CD4-positive, alpha-beta T cell treated with Interleukin-12 subunit alpha and Interleukin-12 subunit beta, for 1 hour (primary cell): ENCODE results near the gene SYCE1.
A peak's percentile ranks its signal among the peaks of the same experiment; 100 is the strongest.
"Not testable (repeated sequence)": the region's sequence is repeated elsewhere in the genome, so short reads cannot be mapped to it uniquely, and the experiment has no call there.

ENCODE experiments used
- DNase-seq: peaks from one replicate; pipeline ENCODE4 v3.0.0-alpha.2; 2020

Gene SYCE1

DNA sequence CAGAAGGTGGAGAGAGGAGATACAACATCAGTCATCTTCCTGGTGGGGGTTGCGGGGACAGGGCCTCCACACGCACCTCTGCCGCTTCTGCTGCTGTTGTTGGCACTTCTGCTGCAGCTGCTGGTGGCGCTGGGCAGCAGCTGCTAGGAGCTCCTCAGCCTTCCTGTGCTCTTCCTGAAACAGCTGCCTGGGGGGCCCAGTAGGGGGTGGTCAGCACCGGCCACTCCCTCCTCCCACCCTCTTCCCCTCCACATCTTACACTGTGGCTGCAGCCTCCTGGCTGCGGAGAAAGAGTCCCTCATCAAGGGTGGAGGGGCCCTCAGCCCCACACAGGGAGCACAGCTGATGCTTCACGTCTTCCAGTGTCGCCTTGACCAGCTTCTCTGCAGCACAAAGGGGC, 9.9 kb downstream of the SYCE1 start:
- no peak for DNase-seq

DNA sequence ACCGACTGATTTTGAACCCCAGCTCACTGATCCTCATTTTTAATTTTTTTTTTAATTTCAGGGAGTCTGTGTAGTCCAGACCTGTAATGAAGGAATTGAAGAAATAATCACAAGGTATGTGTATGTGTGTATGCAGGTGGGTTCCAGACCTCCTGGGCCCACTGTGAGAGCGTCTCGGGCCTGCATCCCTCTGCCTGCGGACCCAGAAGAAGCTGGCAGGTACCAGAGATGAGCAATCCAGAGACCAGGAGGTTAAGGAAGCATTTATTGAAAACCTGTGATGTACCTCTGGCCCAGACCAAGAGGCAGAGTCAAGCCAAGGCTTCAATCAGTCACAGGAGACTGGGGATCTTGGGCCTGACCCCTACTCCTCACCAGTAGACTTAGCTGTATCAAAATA, 10.8 kb downstream of the SYCE1 start:
- no peak for DNase-seq

DNA sequence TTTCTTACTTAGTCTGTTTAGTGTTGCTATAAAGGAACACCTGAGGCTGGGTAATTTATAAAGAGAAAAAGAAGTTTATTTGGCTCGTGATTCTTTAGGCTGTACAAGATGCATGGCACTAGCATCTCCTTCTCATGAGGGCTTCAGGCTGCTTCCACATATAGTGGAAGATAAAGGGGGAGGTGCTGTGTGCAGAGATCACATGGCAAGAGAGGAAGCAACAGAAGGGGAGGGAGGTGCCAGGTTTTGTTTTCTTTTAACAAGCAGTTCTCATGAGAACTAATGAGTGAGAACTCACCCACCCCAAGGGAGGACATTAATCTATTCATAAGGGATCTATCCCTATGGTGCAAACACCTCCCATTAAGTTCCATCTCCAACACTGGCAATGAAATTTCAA, 20.9 kb downstream of the SYCE1 start:
- DNase-seq: no peak

DNA sequence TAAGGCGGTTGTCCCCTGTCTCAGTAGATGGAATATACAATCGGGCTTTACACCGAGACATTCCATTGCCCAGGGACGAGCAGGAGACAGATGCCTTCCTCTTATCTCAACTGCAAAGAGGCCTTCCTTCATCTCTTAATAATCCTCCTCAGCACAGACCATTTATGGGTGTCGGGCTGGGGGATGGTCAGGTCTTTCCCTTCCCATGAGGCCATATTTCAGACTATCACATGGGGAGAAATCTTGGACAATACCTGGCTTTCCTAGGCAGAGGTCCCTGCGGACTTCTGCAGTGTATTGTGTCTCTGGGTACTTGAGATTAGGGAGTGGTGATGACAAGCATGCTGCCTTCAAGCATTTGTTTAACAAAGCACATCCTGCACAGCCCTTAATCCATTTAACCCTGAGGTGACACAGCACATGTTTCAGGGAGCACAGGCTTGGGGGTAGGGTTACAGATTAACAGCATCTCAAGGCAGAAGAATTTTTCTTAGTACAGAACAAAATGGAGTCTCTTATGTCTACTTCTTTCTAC, 23.9 kb downstream of the SYCE1 start:
- not testable (repeated sequence) for DNase-seq

DNA sequence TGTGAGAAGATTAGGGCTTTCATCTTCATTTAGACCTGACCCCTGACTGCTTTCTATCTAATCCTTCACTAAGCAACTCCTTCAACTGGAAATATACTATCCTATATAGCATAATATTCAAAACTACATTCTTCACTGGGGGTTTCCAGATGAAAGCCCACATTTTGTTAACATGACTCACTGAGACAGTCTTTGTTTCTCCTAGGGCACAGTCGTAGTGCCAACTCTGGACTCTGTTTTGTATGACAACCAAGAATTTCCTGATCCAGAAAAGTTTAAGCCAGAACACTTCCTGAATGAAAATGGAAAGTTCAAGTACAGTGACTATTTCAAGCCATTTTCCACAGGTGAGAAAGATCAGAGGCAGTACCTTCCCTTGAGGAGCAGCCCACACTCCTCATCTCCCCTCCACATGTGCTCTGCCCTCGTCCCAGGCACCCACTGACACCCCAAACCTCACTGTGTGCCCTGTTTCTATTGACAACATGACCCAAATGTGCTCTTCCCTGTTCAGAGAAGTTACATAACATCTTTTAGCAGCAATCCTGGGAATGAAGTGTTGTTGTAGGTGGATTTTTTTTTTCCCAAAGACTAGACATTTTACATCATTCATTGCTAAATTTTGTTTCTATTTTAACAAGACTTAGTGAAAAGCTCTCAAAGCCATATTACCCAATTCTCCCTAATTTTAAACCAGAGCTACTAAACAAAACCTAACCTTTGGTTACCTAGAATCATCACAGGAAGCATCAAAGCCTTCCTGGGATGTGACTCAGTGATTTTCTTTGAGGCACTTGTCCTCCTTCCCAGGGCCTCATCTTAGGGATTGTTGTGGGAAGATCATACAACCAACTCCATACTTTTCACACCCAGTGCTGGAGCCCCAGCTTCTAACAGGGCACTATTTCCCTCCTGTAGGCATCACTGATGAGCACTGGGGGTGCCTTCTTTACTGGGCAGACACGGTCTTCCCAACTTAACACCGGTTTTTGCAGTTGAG, 27.5 kb downstream of the SYCE1 start:
- no peak for DNase-seq

DNA sequence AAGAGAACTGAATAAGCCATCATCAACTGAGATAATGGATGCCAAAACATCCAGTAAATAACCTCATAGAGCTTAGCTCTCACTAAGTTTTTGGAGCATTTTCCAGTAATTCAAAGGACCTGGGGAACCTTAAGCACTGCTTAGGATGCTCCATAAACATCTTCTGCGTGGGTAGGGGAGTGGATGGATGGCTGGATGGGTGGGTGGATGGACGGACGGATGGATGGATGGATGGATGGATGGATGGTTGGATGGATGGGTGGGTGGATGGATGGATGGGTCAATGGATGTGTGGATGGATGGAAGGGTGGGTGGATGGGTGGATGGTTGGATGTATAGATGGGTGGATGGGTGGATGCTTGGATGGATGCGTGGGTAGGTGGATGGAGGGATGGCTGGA, 29.2 kb downstream of the SYCE1 start:
- DNase-seq: no peak

DNA sequence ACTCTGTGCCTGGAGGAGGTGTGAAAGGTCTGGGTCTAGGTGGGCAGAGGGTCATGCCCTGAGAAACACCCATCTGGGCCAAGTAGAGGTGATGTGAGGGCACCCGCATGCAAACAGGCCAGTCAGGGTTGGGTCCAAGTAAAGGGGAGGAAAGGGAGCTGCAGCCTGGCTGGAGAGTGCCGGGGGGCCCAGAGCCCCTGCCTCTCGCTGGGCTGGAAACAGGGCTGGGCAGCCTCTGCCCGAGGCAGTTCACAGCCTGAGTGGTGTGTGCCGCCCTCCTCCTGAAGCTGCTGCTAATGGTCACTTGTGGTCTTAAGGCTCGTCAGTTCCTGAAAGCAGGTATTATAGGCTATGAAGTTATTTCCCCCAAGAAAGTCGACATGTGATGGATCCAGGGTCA, 31.0 kb downstream of the SYCE1 start:
- DNase-seq: no peak

DNA sequence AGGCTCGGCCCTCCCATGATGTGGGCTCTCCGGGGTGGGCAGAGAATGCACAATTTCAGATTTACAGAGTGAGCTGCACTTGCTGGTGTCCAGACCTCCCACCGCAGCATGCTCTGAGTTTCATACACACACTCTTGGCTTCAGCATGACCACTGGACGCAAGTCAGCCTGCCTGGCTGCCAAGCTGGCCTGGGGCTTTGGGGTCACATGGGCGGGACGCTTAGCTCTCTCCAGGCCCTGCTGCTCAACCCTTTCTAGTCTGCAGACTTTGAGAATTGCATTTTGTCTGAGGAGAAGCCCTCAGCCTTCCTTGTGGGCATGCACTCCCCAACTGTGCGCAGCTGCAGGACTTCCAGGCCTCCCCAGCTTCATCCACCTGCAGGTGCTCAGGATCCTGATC, 32.5 kb downstream of the SYCE1 start:
- DNase-seq: no peak

DNA sequence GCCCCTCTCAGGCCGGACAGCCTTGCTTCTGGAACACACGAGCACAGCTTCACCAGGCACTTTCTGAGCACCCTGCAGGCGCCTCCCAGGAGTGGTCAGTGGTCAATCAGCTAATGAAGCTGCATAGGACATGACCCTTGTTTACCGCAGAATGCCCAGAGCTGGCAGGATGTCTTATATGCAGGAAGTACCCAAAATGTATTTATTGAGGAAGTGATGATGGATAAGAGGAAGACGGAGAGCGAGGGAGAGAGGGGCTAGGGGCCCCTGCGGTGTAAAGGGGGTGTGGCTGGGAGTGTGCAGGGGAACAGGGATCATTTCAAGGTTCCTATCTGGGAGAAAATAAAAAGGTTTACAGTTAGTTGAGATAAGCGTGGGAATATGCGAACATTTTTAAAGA, 34.9 kb downstream of the SYCE1 start:
- DNase-seq: no peak

DNA sequence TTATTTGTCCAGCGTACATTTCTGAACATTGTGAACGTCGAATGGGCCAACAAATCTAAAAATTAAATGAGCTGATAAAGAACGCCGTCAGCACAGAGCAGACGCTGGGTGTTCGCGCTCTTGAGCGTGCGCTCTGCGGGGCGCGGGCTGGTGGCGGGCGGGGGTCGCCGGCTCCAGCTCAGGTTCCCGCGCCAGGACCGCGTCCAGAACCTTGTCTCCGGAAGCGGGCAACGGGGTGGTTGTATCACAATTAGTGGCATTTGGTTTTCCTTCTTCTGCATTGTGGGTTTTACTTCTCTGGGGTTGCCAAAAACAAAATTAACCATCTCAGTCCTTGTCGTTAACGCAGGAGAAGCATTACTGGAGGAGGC, 35.8 kb downstream of the SYCE1 start:
- DNase-seq: no peak

DNA sequence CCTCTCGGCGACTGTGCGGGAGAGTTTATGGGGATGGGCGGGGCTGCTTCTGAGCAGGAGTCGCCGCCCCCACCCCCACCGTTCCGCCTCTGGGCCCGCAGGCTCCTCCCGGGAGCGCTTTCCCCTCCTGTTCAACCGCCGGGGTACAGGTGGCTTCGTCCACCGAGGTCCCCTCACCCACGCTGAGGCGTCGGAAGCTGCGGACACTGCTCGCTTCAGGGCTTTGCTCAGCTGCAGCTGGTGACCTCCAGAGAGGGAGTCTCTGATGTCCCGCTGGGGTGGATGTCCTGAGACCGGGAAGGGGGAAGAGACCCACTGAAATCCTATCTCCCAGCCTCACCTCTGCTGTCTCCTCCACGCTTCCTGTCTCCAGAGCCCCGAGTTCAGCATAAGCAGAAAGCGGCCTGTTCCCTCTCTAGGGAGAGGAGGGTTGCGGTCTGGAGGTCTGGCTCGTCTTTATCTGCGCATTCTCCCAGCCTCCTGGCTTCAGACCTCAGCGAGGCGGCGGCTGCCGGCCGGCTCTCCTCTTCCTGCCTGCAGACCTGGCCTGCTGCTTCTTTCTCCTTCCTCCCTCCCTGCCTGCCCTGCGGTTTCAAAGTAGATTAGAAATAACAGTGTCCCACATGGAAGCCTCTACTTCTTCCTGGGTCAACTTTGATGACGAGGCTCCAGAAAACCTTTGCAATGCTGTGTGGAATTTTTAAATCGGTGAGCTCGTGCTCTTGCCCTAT, 36.4 kb downstream of the SYCE1 start:
- no peak for DNase-seq

DNA sequence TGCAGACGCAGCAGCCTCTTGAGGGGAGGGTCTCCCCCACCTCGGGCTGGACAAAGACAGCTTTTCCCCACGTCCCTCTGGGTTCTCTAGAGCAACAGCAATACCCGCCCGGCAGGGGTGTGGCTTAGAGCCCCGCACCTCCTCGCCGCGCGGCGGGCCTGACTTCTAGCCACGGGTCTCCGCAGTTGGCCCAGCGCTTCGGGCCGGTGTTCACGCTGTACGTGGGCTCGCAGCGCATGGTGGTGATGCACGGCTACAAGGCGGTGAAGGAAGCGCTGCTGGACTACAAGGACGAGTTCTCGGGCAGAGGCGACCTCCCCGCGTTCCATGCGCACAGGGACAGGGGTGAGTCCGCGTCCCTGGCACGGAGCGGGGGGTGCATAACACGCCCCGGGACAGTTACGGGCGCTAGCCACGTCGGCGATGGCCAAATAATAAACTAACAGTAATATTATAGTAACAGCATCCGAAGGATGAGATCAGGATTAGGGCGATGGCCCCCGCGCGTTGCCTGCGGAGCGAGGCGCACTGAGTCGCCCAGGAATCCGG, 37.0 kb downstream of the SYCE1 start:
- no peak for DNase-seq

DNA sequence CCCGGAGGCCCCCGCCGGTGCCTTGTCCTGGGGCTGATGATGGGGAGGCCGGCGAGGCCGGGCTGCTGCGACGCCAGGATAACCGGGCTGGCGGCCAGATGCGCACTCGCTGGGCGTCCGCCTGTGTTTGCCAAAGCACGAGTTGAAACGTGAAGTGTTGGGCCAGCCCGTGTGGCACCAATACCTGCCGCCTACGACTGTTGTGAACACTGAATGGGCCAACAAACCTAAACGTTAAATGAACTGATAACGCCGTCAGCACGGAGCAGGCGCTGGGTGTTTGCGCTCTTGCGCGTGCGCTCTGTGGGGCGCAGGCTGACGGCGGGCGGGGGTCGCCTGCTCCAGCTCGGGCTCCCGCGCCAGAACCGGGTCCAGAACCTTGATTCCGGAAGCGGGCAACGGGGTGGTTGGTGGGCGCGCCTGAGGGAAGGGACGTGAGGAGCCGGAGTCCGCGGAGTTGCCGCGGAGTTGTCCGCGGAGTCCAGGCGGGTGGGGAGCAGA, 37.6 kb downstream of the SYCE1 start:
- no peak for DNase-seq

DNA sequence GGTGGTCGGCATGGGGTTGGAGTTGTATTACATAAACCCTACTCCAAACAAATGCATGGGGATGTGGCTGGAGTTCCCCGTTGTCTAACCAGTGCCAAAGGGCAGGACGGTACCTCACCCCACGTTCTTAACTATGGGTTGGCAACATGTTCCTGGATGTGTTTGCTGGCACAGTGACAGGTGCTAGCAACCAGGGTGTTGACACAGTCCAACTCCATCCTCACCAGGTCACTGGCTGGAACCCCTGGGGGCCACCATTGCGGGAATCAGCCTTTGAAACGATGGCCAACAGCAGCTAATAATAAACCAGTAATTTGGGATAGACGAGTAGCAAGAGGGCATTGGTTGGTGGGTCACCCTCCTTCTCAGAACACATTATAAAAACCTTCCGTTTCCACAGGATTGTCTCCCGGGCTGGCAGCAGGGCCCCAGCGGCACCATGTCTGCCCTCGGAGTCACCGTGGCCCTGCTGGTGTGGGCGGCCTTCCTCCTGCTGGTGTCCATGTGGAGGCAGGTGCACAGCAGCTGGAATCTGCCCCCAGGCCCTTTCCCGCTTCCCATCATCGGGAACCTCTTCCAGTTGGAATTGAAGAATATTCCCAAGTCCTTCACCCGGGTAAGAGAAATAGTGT, 38.3 kb downstream of the SYCE1 start, which contains the start of gene CYP2E1:
CYP2E1 (plus strand) TSS at position 407 of the 632 bp plus-strand sequence; CDS start at position 440, 33 bp downstream.
- DNase-seq: no peak

DNA sequence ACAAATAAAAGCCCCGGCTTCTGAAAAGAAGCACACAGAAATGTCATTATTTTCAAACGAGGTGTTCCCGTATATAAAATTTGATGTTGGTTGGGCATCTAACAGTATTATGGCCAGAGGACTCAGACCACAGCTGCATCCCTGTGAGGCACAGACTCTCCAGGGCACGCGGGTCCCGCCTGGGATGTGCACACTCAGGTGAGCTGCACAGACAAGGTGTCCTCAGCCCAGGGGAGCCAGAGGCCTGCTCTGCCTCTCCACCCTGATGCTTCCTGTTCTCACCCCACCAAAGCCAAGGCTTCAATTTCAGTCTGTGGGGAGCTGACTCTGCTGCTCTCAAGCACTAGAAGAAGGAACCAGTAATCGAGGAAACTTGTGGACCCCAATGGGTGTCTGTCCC, 39.9 kb downstream of the SYCE1 start:
- no peak for DNase-seq

DNA sequence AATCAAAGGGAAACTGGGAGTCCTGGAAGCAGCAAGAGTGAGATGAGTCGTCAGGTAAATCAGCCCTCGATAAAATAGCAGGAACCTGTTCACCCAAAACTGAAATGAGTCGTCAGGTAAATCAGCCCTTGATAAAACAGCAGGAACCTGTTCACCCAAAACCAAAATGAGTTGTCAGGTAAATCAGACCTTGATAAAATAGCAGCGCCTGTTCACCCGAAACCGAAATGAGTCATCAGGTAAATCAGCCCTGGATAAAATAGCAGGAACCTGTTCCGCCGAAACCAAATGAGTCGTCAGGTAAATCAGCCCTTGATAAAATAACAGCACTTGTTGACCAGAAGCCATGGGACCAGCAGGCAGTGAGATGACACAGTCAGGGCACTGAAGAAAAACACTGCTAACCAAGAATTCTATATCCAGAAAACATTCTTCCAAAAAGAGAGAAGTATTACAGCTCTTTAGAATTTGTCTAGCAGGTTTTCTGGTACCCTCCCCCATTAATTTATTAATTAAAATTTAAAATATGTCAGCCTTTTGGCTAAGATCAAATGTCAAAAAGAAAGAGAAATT, 41.7 kb downstream of the SYCE1 start:
- no peak for DNase-seq

DNA sequence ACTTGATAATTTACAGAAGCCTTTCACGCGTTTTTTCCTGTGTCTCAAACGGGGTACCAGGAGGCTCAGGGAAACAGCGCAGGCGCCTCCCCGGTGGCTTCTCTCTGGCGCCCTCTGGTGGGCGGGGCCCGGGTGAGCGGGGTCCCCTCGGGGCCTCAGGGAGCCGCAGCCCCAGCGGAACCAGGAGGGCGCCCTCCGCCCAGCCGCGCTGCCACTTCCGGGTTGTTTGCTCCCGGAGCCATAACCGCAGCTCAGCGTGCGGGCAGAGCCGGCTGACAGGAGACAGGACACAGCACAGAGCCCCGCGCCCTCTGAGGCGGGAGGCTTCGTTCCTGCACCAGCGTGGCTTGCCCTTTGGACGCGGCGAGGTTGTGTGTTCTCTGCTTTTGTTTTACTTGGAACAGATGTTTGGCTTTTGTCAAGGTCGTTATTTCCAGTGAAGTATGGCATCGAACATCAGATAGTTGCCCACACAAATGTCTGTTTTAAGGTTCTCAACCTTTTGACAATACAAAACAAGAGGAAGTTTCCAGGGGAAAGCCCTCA, 45.1 kb downstream of the SYCE1 start:
- DNase-seq: peak; percentile 89

DNA sequence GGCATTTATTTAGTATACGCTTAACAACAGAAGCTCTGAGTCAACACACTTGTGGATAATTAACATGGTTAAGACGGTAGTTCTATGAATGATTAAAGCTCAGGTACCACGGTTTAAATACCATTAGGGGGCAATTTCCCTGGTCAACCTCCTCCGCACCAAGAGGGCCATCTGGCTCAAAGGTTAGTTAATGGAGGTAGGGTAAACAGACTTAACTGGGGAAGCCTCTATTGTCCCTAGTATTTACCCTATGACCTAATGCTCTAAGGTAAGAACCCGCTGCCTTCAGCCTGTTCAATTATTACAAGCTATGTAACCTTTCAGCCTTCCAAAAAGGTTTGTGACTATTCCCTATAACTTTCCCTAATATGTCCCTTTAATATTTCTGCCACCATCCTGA, 46.9 kb downstream of the SYCE1 start:
- not testable (repeated sequence) for DNase-seq

DNA sequence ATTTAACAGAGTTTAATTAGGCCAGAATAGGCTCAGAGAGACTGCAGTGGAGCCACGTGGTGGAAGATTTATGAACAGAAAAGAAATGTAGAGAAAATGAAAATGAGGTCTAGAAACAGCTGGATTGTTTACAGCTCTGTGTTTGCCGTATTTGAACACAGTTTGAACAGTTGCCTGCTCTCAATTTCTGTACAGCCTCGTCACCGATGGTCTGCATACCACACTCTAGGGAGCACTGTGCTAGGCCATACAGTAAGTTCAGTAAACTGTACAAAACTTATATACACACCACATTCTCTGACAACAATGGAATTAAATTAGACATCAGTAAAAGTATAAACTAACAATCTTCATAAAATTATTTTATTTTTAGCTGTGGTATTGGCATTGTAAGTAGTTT, 49.3 kb downstream of the SYCE1 start:
- DNase-seq: no peak

DNA sequence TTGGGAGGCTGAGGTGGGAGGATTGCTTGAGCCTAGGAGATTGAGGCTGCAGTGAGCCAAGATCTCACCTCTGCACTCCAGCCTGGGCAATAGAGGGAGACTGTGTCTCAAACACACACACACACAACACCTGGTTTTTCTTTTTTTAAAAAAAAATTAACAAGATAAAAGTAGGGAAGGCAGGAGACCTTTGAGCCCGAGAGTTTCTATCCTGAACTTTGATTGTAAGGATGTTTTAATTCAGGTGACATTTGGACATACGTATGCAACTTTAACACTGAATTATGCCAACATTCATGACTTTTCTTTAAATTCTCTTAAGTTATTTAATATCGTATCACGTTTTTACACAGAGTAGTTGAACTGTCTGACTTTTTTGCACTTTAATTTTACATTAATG, 49.9 kb downstream of the SYCE1 start:
- no peak for DNase-seq

DNA sequence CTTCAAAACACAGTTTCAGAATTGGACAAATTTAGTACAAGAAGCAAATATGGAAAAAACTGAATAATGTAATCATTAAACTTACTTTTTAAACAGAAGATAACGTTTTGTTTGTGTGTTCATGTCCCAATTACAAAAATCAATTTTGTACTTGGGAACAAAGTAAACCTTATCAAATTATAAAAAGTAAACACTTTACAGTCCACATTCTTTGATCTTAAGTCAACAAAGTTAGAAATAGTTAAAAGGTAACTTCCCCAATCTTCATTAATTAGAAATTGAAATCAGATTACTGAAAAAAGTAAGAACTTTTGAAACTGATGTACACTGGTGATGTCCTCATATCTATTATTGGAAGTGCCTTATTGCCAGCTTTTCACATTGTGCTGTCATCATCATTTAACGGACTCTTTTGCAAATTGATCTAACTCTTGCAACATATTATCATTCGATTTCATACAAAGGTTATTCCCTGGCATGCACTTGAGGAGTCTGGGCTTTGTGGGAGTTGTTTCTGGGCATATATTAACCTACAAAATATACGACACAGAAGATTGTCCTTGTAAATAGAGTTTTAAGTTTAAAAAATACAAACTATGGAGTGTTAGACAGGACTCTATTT, 53.4 kb downstream of the SYCE1 start:
- no peak for DNase-seq

DNA sequence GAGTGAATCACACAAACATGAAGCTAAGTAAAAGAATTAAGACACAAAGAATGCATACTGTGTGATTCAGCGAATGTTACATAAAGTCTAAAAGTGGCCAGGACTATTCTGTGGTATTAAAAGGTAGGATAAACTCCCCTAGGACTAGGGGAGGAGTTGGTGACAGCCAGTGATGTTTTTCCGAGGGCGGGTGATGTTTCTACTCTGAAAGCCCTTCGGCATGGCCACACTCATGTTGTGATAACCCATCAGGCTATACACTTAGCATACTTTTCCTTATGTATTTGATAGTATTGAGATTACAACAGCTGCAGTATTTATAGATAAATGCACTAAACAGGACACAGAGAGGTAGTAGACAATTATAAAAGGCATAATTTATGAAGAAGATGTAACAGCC, 54.0 kb downstream of the SYCE1 start:
- no peak for DNase-seq
